ENCODE results near the gene ATP9A.
A peak's percentile ranks its signal among the peaks of the same experiment; 100 is the strongest.

The ATP9A gene

DNA sequence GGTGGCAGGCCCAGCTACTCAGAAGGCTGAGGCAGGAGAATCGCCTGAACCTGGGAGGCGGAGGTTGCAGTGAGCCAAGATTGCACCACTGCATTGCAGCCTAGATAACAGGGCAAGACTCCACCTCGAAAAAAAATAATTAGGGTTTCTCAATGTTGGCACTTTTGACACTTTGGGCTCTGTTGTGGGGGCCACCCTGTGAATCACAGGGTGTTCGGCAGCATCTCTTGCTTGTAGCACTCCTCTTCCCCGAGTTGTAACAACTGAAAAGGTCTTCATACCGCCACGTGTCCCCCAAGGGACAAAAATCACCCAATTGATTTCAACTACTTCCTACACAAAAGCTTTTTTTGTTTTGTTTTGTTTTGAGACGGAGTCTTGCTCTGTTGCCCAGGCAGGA lies 172.4 kb downstream of the ATP9A start:
- DNase-seq = no peak

DNA sequence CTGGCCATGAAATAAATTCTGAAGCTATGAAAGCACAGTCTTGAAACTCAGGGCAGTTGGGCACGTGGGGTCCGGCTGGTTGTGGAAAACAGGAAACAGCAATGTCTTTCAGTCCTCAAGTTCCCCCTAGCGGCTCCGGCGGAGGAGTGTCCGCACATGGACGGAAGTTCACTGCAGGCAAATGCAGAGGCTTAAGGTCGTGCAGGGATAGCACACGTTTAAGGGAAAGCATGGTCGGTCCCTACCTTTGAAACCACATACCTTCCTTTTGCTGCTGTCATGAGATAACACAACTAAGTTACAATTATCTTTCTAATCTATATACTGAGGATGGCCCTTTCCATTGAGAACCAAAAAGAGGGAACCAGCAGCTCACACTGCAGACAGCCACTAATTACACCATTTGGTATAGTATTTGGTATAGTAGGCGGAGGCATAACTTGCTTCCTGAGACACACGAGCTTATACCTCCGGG lies 173.1 kb downstream of the ATP9A start:
- peak; percentile 74 for DNase-seq

DNA sequence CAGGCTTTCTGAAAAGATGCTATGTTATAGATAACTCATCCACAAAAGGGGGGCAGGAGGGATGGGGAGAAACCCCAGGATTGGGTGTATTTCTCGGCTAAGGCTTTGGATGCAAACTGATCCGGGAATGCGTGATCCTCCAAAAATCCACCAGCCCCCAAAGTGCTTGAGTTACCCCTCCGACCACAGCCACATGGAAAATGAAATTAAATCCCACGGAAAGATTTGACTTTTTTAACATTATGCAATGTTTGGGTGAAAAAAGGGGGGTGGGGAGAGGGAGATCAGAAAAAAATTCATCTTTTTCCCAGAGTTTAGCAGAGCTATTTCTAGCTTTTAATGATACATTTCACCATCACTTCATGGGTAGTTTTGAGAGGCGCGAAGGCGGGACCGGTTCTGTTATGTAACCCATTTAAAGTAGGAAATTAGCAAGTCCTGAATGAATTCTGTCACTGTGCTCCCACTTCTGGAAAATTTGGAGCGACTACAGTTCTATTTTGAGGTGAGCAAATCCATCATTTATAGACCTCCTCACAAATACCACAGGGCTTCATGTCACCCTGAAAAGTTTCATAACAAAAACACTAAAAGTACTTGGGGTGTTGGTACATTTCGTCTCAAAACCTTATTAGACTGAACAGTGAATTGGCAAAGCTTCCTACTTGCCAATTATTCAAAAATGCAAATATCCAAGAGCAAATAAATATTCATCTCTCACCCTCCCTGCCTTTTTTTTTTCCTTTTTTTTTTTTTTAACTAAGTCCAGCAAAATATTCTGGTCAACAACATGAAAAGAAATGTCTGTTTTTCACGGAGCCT lies 173.7 kb downstream of the ATP9A start:
- no peak for DNase-seq

DNA sequence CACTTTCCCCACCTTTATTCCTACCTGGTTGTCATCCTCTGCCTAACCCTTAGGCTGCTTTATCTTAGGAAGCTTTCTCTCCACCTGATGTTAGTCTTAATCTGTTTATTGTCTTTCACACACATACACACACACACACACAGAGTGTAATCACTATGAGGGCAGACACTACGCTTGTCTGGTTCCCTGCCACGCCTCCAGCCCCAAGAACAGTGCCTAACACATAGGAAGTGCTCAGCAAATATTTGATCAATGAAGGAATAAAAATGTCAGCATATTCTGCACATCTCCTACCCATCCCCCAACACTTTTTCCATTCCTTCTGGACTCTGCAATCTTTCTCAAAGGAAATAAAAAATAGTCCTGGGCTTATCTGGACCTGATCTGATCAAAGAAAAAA lies 174.6 kb downstream of the ATP9A start:
- no peak for DNase-seq

DNA sequence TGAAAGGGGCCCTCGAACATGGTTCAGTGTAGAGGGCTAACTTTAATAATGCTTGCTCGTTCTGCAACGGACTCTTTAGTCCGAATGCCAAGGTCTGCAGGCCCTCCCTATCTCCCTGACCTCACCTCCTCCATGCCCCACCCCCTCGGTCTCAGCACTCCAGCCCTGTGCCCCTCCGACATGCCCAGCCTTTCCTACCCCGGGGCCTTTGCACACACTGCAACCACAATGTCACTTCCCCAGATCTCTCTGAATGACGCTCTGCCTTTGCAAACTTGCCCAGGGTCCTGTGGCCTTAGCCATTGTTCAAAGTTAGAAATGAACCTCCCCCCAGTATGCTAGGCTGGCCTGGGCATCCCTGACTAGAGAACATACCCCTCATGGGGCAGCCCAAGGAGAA lies 175.6 kb downstream of the ATP9A start:
- DNase-seq = no peak

DNA sequence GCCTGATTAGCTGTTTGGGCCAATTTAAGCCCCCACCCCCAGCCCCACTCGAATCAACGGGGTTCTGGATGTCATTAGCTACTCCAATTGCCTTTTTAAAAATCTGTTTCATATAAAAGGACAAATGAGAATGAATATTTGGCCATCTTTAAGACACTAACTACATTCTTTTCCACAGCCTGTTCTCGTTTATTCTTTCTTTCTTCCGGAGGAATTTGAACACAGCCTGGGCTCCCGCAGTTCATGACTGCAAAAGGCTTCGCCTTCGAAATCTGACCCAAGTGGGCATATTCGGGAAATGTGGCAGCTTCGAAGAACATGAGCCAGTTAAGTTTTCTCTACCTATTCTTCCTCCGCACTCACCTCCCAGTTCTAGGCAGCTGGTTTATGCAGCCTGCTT lies 176.3 kb downstream of the ATP9A start:
- DNase-seq = no peak

DNA sequence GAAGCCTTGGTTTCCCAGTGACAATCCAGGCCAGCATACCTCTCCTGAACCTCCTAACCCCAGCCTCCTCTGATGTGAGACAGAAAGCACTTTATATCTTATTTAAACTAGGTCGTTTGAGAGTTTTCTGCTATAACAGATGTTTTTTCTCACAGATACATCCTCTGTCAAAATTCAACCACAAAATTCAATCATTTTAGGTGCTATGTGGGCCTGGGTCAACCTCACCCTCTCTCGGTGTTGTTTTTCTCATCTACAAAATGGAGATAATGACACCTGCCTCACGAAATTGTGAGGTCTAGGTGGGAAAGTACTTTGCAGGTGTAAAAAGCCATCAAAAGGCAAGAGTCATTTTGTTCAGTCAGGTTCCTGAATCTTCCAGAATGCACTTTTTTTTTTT lies 179.4 kb downstream of the ATP9A start:
- DNase-seq = no peak

DNA sequence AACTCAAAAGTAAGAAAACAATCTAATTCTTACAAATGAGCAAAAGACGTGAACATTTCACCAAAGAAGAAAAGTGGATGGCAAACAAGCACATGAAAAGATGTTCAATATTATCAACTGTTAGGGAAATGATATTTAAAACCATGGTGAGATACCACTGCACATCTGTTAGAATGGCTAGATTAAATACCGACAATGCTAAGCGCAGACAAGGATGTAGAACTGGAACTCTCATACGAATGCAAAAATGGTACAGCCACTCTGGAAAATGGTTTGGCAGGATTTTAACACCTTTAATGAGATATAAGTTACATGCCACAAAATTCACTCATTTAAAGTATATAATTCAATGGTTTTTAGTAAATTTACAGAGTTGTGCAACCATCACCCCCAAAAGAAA lies 181.0 kb downstream of the ATP9A start:
- no peak for DNase-seq

DNA sequence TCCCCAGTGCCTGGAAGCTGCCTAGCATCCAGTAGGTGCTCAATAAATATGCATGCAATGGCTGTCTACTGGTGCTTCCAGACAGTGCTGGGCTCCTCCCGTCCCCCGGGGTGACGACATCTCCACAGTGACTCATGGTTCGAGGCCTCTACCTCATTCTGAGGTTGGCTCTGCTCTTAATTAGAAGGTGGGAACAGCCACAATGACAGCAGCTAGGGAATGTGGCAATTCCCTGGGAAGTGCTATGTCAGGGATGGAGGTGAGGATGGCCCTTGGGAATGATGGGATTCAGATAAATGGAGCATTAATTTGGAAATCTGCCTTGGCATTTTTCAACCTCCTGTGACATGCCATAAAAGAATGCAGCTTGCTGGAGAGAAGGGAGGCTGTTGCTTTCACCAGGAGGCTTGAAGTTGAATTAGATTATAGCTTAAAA lies 182.2 kb downstream of the ATP9A start:
- DNase-seq = no peak

DNA sequence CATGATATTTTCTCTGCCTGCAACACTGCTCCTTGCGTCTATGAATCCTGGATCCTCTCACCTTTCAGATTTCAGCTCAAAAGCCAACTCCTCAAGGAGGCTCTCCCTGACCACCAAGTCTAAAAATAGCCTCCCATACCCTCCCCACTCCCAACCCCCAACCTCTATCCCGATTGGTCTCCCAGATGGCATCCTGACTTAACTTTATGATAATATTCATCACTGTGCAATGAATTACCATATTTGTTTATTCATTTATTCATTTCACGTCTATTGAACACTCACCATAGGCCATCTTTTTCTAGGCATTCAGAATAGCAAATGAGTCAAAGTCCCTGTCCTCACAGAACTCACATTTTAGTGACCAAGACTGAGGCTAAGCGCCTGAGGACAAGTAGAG lies 183.0 kb downstream of the ATP9A start:
- DNase-seq = no peak

DNA sequence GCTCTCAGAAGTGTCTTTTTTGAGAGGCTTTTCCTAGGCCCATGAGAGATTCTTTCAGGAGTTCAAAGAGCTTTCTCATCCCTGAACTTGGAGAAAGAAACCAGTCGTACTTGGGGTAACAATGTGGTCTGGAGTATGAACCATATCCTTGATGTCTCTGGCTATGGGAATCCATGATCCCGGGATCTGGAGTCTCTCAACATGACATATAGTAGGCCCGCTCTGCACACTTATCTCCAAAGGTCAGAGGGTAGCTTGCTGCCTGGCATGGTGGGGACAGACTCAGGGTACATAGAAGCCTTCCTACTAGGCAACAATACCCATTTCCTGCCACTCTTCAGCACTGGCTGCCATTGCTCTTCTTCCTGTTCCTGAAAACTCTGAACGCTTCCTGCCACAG lies 183.5 kb downstream of the ATP9A start:
- no peak for DNase-seq

DNA sequence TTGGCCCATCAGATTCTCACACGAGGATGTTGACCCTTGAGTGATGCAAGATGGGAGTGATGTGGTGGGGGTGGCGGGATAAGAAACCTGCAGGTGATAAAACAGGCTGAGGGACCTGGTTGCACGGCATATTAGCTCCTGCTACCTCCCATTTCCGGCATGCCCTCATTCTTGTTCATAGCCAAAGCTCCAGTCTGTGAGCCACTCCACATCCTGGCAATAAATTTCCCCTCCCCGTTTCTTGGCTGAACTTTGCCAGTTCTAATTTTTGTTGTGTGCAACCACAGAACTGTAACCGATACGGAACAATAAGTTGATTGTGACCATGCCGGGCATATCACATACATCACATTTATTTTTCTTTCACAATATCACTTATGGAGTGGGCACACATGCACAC lies 184.1 kb downstream of the ATP9A start:
- no peak for DNase-seq

DNA sequence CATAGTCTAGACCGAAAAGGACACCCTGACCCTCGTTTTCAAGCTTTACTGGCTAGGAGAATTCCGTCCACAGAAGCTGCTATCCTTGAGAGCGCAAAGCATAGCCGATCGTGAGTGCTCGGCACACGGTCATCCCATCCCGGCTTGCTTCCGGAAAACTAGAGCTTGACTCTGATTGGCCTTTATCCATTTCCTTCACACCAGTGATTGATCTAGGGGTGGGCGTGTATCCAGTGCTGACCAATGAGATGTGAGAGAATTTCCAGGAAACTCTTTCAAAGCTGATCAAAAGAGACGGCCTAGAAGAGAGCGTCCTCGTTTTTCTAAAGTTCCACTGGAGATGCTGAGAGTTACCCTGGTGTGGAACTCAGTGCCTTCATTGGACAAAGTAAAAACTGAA lies 184.7 kb downstream of the ATP9A start:
- no peak for DNase-seq

DNA sequence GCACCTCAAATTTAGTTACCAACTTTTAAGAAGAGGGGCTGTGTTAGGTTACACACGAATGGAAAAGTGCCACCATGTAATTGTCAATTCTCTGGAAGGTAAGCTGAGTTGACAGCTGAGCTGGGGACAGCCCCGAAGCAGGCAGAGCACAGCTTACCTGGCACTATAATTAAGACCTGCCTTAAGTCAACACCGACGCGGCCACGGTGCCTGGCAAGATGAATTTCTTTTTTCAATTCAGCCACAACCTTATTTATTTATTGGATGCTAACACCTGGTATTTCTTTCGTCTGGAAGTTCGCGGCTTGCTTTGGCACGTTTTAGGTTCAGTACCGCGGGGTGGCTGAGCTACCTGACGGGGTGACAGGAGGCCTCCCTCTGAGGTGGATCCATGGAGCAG lies 185.1 kb downstream of the ATP9A start:
- DNase-seq = no peak

DNA sequence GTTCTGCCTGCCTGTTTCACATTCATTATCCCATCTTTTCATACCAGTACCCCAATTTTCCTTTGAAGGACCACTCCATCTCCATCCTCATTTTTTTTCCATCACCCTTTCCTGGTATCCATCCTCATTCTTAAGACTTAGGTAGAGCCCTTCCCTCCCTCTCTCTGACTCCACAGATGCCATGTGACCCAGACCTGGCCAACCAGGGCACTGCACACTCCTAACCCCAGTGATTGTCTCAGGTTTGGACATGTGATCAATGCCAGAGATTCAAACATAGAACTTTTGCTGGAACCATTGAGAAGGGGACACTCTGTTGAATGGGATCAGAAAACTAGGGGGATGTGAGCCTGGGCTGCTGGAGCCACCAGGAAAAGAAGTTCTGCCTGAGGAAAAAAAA lies 186.6 kb downstream of the ATP9A start:
- DNase-seq = no peak

DNA sequence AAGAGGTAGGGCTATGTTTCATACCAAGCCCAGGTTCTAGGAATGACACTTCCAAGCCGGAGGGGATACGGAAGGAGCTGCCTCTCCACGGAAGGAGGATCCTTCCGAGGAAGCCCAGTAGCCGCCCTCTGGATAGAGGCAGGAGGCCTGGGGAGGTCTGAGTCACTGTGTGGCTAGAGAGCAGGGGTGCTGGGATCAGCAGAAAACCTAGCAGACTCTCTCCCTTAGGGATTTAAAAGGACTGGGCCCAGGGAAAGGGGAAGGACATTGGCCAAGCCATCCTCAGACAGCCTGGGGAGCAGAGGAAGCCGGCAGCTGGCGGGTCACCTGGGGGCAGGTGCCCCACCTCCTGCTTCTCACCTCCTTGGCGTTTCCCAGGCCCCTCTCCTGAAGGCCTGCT lies 189.1 kb downstream of the ATP9A start:
- DNase-seq = no peak

DNA sequence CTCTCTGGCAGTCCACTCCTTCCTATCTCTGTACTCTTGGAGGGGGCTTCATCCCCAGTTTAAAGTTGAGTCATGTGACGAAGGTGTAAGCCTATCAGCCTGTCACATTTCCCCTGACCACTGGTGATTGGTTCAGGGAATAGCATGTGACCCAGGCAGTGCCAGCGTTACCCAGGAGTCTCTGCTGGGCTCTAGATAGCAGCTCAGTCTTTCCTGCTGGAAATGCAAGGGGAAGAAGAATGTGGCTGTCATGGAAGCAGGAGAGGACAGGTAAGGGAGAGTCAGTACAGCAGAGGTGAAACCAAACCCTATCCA lies 190.1 kb downstream of the ATP9A start:
- DNase-seq = no peak

DNA sequence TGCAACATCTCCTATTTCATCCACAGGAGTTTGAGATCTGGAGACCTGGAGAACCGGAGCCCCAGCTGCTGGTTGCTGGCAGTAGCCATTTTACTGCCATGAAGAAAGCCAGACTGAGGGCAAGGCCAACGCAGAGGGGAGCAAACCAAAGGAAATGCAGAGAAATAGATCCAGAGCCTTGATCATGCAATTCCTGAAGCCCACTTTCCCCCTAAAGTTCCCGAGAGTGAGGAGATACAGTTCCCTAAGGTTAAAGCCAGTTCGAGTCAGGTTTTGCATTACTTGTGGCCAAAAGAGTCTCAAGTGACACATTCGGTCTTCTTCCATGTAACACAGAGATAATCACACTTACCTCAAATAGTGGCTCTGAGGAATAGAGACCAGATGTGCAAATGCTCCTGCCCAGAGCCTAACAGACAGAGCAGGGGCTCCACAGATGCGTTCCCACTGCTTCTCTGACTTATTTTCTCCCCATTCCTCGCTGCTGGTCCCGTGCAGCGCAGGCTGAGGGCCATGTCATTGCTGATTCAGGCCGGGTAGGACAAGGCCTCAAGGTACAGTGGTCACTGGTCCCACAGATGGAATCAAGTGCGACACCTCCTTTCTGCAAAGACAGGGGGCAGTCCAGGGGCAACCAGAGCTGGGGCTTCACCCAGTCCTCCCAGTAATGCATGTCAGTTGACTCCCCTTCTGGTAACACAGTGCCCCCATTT lies 190.6 kb downstream of the ATP9A start:
- DNase-seq = no peak

DNA sequence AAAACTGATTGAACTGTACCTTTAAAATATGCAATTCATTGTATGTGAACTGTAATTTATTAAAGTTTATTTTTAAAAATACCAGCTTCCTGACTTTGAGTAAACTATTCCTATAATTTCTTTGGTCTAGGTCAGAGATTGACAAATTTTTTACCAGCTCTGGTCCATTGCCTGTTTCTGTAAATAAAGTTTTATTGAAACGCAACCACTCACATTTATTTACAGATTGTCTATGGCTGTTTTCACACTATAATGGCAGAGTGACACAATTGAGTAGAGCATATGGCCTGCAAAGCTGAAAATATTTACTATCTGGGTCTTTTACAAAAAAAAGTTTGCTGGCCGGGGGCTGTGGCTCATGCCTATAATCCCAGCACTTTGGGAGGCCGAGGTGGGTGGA lies 192.7 kb downstream of the ATP9A start:
- DNase-seq = no peak

DNA sequence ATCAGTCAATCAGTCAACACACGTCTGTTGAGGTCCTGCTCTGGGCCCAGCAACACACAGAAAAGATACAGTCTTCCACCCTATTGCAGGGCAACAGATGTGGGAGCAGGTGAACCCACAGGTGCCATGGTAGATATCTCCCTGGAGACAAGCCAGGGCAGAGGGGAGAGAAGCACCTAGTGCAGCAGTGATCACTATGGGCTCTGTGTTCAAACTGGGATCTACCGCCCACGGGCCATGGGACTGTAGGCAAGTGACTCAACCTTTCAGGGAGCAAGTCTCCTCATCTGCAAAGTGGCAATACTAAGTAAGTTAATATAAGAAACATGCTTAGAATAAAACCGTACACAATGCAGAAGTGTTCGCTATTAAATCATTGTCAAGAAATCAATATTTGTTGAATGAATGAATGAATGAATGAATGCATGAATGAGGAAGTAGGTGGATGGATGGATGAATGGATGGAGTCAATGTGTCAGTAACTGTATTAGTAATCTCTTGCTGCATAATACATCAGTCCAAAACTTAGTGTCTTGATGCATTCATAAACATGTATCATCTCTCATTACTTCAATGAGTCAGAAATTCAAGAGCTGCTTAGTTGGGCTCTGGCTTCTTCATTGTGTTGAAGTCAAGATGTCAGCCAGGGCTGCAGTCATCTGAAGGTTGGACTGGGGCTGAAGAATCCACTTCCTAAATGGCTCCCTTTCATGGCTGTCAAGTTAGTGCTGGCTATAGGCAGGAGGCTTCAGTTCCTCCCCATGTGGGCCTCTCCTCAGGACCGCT lies 193.7 kb downstream of the ATP9A start:
- no peak for DNase-seq

DNA sequence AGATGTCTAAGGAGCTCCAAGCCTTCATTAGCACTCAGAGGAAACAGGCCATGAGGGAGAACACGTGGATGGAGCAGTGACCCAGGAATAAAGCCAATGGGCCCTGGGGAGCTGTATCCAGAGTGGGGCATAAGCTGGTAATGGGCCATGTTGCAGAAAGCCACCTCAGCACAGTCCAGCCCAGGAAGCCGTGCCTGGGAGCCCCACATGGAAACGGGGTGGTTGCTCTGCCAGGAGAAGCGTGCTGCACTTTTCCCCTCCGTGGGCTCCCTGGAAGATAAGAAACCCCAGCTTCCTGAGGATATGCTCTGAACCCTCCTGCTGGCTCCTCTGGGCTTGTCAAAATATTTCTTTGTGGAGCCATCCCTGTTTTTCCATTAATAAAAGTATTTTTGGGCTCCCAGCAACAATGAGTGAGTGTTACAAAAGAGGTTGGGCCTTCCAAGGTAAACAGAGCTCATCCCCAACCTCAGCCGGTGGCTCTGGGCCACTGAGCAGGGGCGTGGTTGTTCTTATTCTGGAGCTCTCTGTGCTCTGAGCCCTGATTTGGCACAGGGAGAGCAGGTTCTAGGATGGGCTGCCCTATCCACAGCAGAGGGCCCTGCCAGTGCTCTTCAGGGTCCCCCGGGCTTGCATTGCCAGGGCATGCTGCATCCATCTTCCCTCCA lies 194.5 kb downstream of the ATP9A start:
- no peak for DNase-seq

DNA sequence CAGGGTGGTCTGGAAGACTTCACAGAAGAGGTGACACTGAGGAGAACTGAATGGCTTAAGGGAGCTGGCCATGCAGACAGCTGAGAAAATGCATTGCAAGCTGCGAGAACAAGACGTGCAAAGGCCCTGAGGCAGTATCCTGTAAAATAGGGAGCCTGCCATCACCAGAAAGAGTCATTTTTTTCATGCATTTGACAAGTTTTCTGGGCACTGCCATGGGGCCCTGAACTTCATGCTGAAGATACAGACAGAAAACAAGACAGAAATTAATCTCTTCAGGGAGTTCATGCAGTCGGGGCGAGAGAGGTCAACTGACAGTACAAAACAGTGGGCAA lies 196.8 kb downstream of the ATP9A start:
- DNase-seq = no peak

DNA sequence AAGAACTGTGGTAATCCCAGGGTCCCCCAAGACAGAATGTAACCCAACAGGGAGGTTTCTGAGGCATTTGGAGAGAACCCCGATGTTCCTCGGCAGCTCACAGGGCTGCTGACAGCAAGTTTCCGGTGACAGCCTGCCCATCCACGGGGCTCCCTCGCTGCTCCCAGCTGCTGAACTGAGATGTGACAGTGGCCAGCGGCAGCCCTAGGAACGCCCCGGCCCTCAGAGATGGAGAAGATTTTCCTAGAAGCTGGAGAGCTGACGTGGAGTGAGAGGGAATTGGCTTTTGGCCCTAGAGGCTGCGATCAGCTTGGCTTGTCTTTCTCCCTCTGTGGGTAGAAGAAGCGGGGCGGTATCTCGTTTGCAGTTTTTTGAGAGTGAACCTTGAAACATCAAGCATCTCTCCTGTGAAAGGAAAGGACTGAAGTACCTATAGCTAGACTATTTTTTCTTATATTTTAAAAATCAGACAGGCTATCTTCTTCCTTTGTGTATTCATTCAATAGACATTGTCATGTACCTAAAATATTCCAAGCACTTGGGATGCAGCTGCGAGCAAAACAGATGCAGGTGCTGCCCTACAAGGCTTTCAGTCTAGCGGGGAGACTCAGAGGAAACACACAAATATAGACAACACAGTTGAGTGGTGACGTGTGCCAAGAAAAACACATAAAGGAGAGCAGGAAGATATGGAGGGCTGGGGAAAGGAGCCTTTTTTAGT lies 197.3 kb downstream of the ATP9A start:
- DNase-seq = no peak
